GM18868 (cell line): ENCODE results near the gene TTC16.

ENCODE experiments used
- ATAC-seq: cut with Tn5 transposase; IDR thresholded peaks from one replicate; pipeline ENCODE4 v1.9.1; 2021; ENCODE audit warnings: mild to moderate bottlenecking, moderate library complexity; ENCODE audit not compliant: unreplicated experiment

Gene TTC16

GRCh38 chr9:127763918-127764384 lies 48.1 kb downstream of the TTC16 start:
- no peak for ATAC-seq

- ATAC-seq, result no peak
Observed at GRCh38 chr9:127765418-127765817, 49.5 kb downstream of the TTC16 start.

- no peak for ATAC-seq
Observed at GRCh38 chr9:127767410-127767809, 51.5 kb downstream of the TTC16 start.

GRCh38 chr9:127767909-127768331 lies 52.0 kb downstream of the TTC16 start:
- no peak for ATAC-seq

- ATAC-seq, result no peak
Observed at GRCh38 chr9:127768698-127769097, 52.8 kb downstream of the TTC16 start.

- no peak for ATAC-seq
Observed at GRCh38 chr9:127769101-127769500, 53.2 kb downstream of the TTC16 start.

GRCh38 chr9:127769929-127770582 lies 54.2 kb downstream of the TTC16 start:
- no peak for ATAC-seq

- ATAC-seq, result no peak
Observed at GRCh38 chr9:127770583-127770904, 54.7 kb downstream of the TTC16 start.

GRCh38 chr9:127770905-127771569 lies 55.2 kb downstream of the TTC16 start:
- peak; percentile 89 for ATAC-seq

- no peak for ATAC-seq
Observed at GRCh38 chr9:127771570-127772189, 55.8 kb downstream of the TTC16 start.

GRCh38 chr9:127772603-127773002 lies 56.7 kb downstream of the TTC16 start:
- ATAC-seq, result no peak

- no peak for ATAC-seq
Observed at GRCh38 chr9:127773272-127773671, 57.4 kb downstream of the TTC16 start.

GRCh38 chr9:127773981-127774380 lies 58.1 kb downstream of the TTC16 start:
- ATAC-seq, result no peak

- ATAC-seq, result no peak
Observed at GRCh38 chr9:127776195-127776923, 60.5 kb downstream of the TTC16 start.

- no peak for ATAC-seq
Observed at GRCh38 chr9:127776924-127777289, 61.0 kb downstream of the TTC16 start.

GRCh38 chr9:127777368-127777980 lies 61.6 kb downstream of the TTC16 start:
- no peak for ATAC-seq

GRCh38 chr9:127778280-127779135 lies 62.6 kb downstream of the TTC16 start, which contains the start of gene SH2D3C:
Gene SH2D3C, minus strand, starts transcription at chr9:127778666. Its CDS starts 39 bp downstream, at chr9:127778627.
- peak; percentile 33 for ATAC-seq

GRCh38 chr9:127779136-127779981 lies 63.5 kb downstream of the TTC16 start:
- ATAC-seq, result peak; percentile 37
